SU-DHL-6 (cell line): ENCODE results near the gene SETD2.

ENCODE experiments used
- H2AFZ ChIP-seq: fragments of 200-600 bp; sonication (generic); 2 replicates; pipeline ENCODE4 v1.6.1; 2014; ENCODE audit warnings: low read depth, mild to moderate bottlenecking, moderate library complexity, mixed read lengths, antibody characterized with exemption, low read length; ENCODE audit not compliant: severe bottlenecking
- H3F3A ChIP-seq: fragments of 200-600 bp; shearing (Covaris generic); 2 replicates; pipeline ENCODE4 v1.6.0; 2016; ENCODE audit warnings: antibody characterized with exemption, mild to moderate bottlenecking; ENCODE audit not compliant: insufficient read depth
- H3K27ac ChIP-seq: fragments of 200-600 bp; sonication (generic); 2 replicates; pipeline ENCODE4 v1.5.1; 2016; ENCODE audit warnings: low read depth, mild to moderate bottlenecking, low read length, moderate library complexity, mixed read lengths
- H3K27me3 ChIP-seq: fragments of 200-600 bp; sonication (generic), shearing (Covaris generic); 2 replicates; pipeline ENCODE4 v1.6.0; 2014; ENCODE audit warnings: mild to moderate bottlenecking, low read length
- H3K36me3 ChIP-seq: fragments of 200-600 bp; sonication (generic); 2 replicates; pipeline ENCODE4 v1.6.1; 2014; ENCODE audit warnings: mild to moderate bottlenecking, low read length, mixed read lengths
- H3K4me2 ChIP-seq: fragments of 300-600, 200-600 bp; shearing (Covaris generic), sonication (generic); 2 replicates; pipeline ENCODE4 v1.6.0; 2014; ENCODE audit warnings: low read length, low read depth, mild to moderate bottlenecking; ENCODE audit not compliant: poor library complexity, severe bottlenecking
- H3K4me3 ChIP-seq: fragments of 200-600 bp; sonication (generic); 2 replicates; pipeline ENCODE4 v1.5.1; 2014; ENCODE audit warnings: antibody characterized with exemption, low read length, mild to moderate bottlenecking, mixed read lengths; ENCODE audit not compliant: insufficient read depth, poor library complexity, severe bottlenecking
- H3K79me2 ChIP-seq: fragments of 200-600 bp; sonication (generic); 2 replicates; pipeline ENCODE4 v1.6.1; 2014; ENCODE audit warnings: mild to moderate bottlenecking, low read length, moderate library complexity; ENCODE audit not compliant: insufficient read depth
- H3K9ac ChIP-seq: fragments of 200-600 bp; sonication (generic); 2 replicates; pipeline ENCODE4 v1.7.0; 2014; ENCODE audit warnings: mild to moderate bottlenecking, low read length
- H3K9me2 ChIP-seq: fragments of 200-600 bp; sonication (generic); replicated peaks from 2 replicates; pipeline ENCODE4 v1.6.1; 2014; ENCODE audit warnings: low read length; ENCODE audit not compliant: insufficient read depth
- H3K9me3 ChIP-seq: fragments of 200-600 bp; sonication (generic); 2 replicates; pipeline ENCODE4 v1.6.1; 2014; ENCODE audit warnings: low read length, mixed read lengths; ENCODE audit not compliant: insufficient read depth
- H4K20me1 ChIP-seq: fragments of 200-600 bp; sonication (generic); 2 replicates; pipeline ENCODE4 v1.6.1; 2014; ENCODE audit warnings: low read depth, mild to moderate bottlenecking, antibody characterized with exemption, low read length, moderate library complexity, mixed read lengths
- CTCF ChIP-seq: fragments of 200-600 bp; sonication (generic); IDR thresholded peaks from one replicate; pipeline ENCODE4 v1.5.1; 2017; ENCODE audit warnings: antibody characterized with exemption, mild to moderate bottlenecking, low read length, moderate library complexity; ENCODE audit not compliant: insufficient read depth, poor library complexity, severe bottlenecking
- EZH2phosphoT487 ChIP-seq: fragments of 200-600 bp; sonication (generic), shearing (Covaris generic); conservative IDR thresholded peaks from 2 replicates; pipeline ENCODE4 v1.6.1; 2018; ENCODE audit warnings: mild to moderate bottlenecking, antibody characterized with exemption, low read length, moderate library complexity, mixed read lengths

Gene SETD2

GRCh38 chr3:47065681-47066080 lies 98.2 kb downstream of the SETD2 start:
- Histone ChIP-seq H3K4me3 (no peak overlapping the region), H3K9me3 (no peaks in the 10 kb centered on the region), H3F3A (peaks cover 7% of the 10 kb centered on the region; the same call in 1 of the 2 replicates), H3K9me2 (no peaks in the 10 kb centered on the region), H2AFZ (no peak overlapping the region), H3K79me2 (peaks cover 55% of the 10 kb centered on the region), H3K4me2 (no peak overlapping the region), H3K27me3 (no peaks in the 10 kb centered on the region), H3K36me3 (peaks cover 39% of the 10 kb centered on the region), H3K27ac (no peak overlapping the region), H4K20me1 (peaks cover 3% of the 10 kb centered on the region; the same call in 1 of the 2 replicates), H3K9ac (no peak overlapping the region)
- TF ChIP-seq EZH2phosphoT487 = no peak
- no peak for TF ChIP-seq CTCF

- no peak overlapping the region for H3K9ac ChIP-seq
- peaks cover 3% of the 10 kb centered on the region; the same call in 1 of the 2 replicates for H4K20me1 ChIP-seq
- no peaks in the 10 kb centered on the region for H3K9me2 ChIP-seq
- H3K79me2 ChIP-seq = peaks cover 55% of the 10 kb centered on the region
- no peaks in the 10 kb centered on the region for H3K9me3 ChIP-seq
- peaks cover 7% of the 10 kb centered on the region; the same call in 1 of the 2 replicates for H3F3A ChIP-seq
- H3K4me3 ChIP-seq = no peak overlapping the region
- no peak overlapping the region for H2AFZ ChIP-seq
- H3K36me3 ChIP-seq = peaks cover 36% of the 10 kb centered on the region
- H3K27ac ChIP-seq = no peak overlapping the region
- TF ChIP-seq CTCF (no peak), EZH2phosphoT487 (no peak)
- no peaks in the 10 kb centered on the region for H3K27me3 ChIP-seq
- no peak overlapping the region for H3K4me2 ChIP-seq
These were observed 98.9 kb downstream of the SETD2 start for GRCh38 chr3:47065058-47065457.

GRCh38 chr3:47057212-47057671 lies 106.7 kb downstream of the SETD2 start:
- no peak overlapping the region for H3K4me3 ChIP-seq
- H3K27ac ChIP-seq = no peak overlapping the region
- H3K4me2 ChIP-seq = no peak overlapping the region
- no peaks in the 10 kb centered on the region for H3K9me2 ChIP-seq
- H3K27me3 ChIP-seq = no peaks in the 10 kb centered on the region
- peaks cover 6% of the 10 kb centered on the region; the same call in 1 of the 2 replicates for H4K20me1 ChIP-seq
- no peak for TF ChIP-seq EZH2phosphoT487
- TF ChIP-seq CTCF = no peak
- no peaks in the 10 kb centered on the region for H3F3A ChIP-seq
- H3K9ac ChIP-seq = no peak overlapping the region
- peaks cover 35% of the 10 kb centered on the region for H3K36me3 ChIP-seq
- peaks cover 44% of the 10 kb centered on the region for H3K79me2 ChIP-seq
- no peak overlapping the region for H2AFZ ChIP-seq
- no peaks in the 10 kb centered on the region for H3K9me3 ChIP-seq
